Endothelial cell of umbilical vein (primary cell): ENCODE data around the gene OR10G3.

Experiments
- CTCF ChIP-seq, 2 donors: IDR thresholded peaks; 1 replicate in 1 of 2; 2 replicates in 1 of 2; pipeline ENCODE4 v1.5.1; 2011; ENCODE audit warnings: low read length in 2 of 2, mild to moderate bottlenecking in 2 of 2, moderate library complexity in 2 of 2, control low read depth in 1 of 2, inconsistent platforms in 1 of 2, low read depth in 1 of 2; ENCODE audit not compliant: insufficient read depth in 1 of 2; ENCODE audit errors: extremely low read depth in 1 of 2
- POLR2A ChIP-seq: IDR thresholded peaks from 2 replicates; pipeline ENCODE4 v1.6.1; 2012; ENCODE audit warnings: low read depth, mild to moderate bottlenecking, control low read depth, low read length

DNA sequence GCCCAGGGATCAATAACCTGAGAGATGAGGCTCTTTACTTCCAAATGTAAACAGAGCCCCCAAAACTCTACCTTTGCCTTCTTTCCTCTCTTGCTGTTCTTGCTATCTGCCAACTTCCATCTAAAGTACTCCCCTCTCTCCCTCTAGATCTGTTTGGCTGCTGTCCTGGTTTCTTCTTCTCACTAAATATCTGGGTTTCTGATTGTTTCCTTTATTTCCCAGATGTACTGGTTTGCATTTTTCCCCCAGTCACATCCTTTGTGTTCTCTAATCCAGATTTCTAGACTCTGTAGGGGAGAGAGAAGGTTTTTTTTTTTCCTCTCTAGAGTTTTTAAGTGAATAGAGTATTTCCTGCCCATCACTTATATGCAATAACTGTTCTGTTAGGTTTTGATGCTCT, 46.6 kb downstream of the OR10G3 start:
- TF ChIP-seq POLR2A (no peak), CTCF (IDR thresholded peaks at IDR 0.05; ENCODE audit: extremely low read depth in 1 of 2, insufficient read depth in 1 of 2, low read depth in 1 of 2, low read length in 2 of 2) (no peak)
